ENCODE measurements around the gene STEEP1. TPM values are rescaled to one million over a fixed set of nuclear protein-coding genes. Genes with fewer than 3 reads are reported as not detected.
"Not testable (repeated sequence)": the region's sequence is repeated elsewhere in the genome, so short reads cannot be mapped to it uniquely, and the experiment has no call there.

Gene STEEP1
- total RNA-seq, 1 experiment from 2014 or later, result 29.2 TPM

DNA sequence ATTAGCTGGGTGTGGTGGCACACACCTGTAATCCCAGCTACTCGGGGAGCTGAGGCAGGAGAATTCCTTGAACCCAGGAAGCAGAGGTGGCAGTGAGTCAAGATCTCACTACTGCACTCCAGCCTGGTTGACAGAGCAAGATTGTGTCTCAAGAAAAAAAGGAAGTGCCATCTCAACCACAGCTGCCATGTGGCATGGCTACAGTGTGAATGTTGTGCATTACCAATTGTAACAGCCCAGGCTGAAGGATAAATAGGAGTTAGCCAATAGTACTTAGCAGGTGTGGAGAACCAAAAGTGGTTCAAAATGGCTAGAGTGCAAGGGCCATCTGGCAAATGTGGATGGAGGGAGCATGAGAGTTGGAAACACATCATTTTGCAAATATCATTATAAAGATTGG, 68.0 kb downstream of the STEEP1 start:
- H3K27me3 ChIP-seq (replicated peaks; ENCODE audit: control insufficient read depth, insufficient read depth, low read length), result no peaks in the 10 kb centered on the region
- no peaks in the 10 kb centered on the region for H3K36me3 ChIP-seq (ENCODE audit: control insufficient read depth, insufficient read depth, low read length)
- ChIA-PET CTCF (no interaction called here), POLR2A (no interaction called here)
- H3K4me1 ChIP-seq, result peaks cover 23% of the 10 kb centered on the region
- Mint-ChIP-seq H3K27me3 (ENCODE audit: insufficient read depth, unreplicated experiment) (no peaks in the 10 kb centered on the region), H3K9me3 (ENCODE audit: unreplicated experiment) (no peaks in the 10 kb centered on the region), H3K4me3 (ENCODE audit: unreplicated experiment) (no peak overlapping the region), H3K4me1 (ENCODE audit: low read depth, unreplicated experiment) (peaks cover 15% of the 10 kb centered on the region), H3K36me3 (ENCODE audit: insufficient read depth, unreplicated experiment) (no peaks in the 10 kb centered on the region), H3K27ac (ENCODE audit: unreplicated experiment) (no peak overlapping the region)
- H3K9me3 ChIP-seq, result no peaks in the 10 kb centered on the region
- BruUV-seq (replicated peaks), result no TSS peak
- no peak for TF ChIP-seq CTCF (IDR thresholded peaks at IDR 0.05; ENCODE audit: insufficient read depth in 1 of 2, low read depth in 1 of 2, low read length in 1 of 2, severe bottlenecking in 1 of 2, unreplicated experiment in 1 of 2)
- DNase-seq, result no peak
- intact Hi-C loops (cut with micrococcal nuclease; ENCODE audit: unreplicated experiment), result no loop called here
- no peak overlapping the region for H3K4me3 ChIP-seq (ENCODE audit: low read depth, low read length)

GRCh38 chrX:119495734-119496726, 69.2 kb downstream of the STEEP1 start:
- no peaks in the 10 kb centered on the region for H3K36me3 Mint-ChIP-seq (ENCODE audit: insufficient read depth, unreplicated experiment)
- intact Hi-C loops (cut with micrococcal nuclease; ENCODE audit: unreplicated experiment), result no loop called here
- peak overlapping the region; percentile 82 for H3K27ac Mint-ChIP-seq (ENCODE audit: unreplicated experiment)
- no TSS peak for BruUV-seq (replicated peaks)
- ChIA-PET CTCF (interaction anchor here (0.5 to 1.4 kb wide), 6 partner anchors 10 to 103 kb away, joined by 3 to 15 read pairs (median 4); no protein-coding TSS in a partner anchor), POLR2A (no interaction called here)
- Histone ChIP-seq H3K9me3 (no peaks in the 10 kb centered on the region), H3K4me3 (ENCODE audit: low read depth, low read length) (no peak overlapping the region), H3K4me1 (peaks cover 23% of the 10 kb centered on the region), H3K27me3 (replicated peaks; ENCODE audit: control insufficient read depth, insufficient read depth, low read length) (no peaks in the 10 kb centered on the region), H3K36me3 (ENCODE audit: control insufficient read depth, insufficient read depth, low read length) (no peaks in the 10 kb centered on the region)
- no peaks in the 10 kb centered on the region for H3K9me3 Mint-ChIP-seq (ENCODE audit: unreplicated experiment)
- DNase-seq, result peak; percentile 56 to 67
- no peak overlapping the region for H3K4me3 Mint-ChIP-seq (ENCODE audit: unreplicated experiment)
- H3K4me1 Mint-ChIP-seq (ENCODE audit: low read depth, unreplicated experiment), result peaks cover 15% of the 10 kb centered on the region
- no peaks in the 10 kb centered on the region for H3K27me3 Mint-ChIP-seq (ENCODE audit: insufficient read depth, unreplicated experiment)
- peak in 1 of 2 experiments; percentile 21 for TF ChIP-seq CTCF (IDR thresholded peaks at IDR 0.05; ENCODE audit: insufficient read depth in 1 of 2, low read depth in 1 of 2, low read length in 1 of 2, severe bottlenecking in 1 of 2, unreplicated experiment in 1 of 2)

- H3K4me3 Mint-ChIP-seq (ENCODE audit: unreplicated experiment); H3K36me3 ChIP-seq (ENCODE audit: control insufficient read depth, insufficient read depth, low read length); H3K4me3 ChIP-seq (ENCODE audit: low read depth, low read length); H3K9me3 ChIP-seq; H3K9me3 Mint-ChIP-seq (ENCODE audit: unreplicated experiment); H3K27me3 Mint-ChIP-seq (ENCODE audit: insufficient read depth, unreplicated experiment); intact Hi-C loops (cut with micrococcal nuclease; ENCODE audit: unreplicated experiment); BruUV-seq (replicated peaks); H3K36me3 Mint-ChIP-seq (ENCODE audit: insufficient read depth, unreplicated experiment); H3K27ac Mint-ChIP-seq (ENCODE audit: unreplicated experiment); H3K27me3 ChIP-seq (replicated peaks; ENCODE audit: control insufficient read depth, insufficient read depth, low read length); DNase-seq: not testable (repeated sequence)
- POLR2A ChIA-PET, result interaction anchor here (0.5 kb wide), 1 partner anchor 39 kb away, joined by 6 read pairs; no protein-coding TSS in a partner anchor
- H3K4me1 Mint-ChIP-seq (ENCODE audit: low read depth, unreplicated experiment), result peaks cover 15% of the 10 kb centered on the region
- CTCF ChIA-PET, result interaction anchor here (0.6 to 1.0 kb wide), 4 partner anchors 18 to 291 kb away, joined by 3 to 11 read pairs (median 6); no protein-coding TSS in a partner anchor
- H3K4me1 ChIP-seq, result peaks cover 23% of the 10 kb centered on the region
These were observed 71.2 kb downstream of the STEEP1 start for GRCh38 chrX:119493851-119494495.
